IMR-90 (cell line): ENCODE data around the gene E4F1. TPM values are rescaled to one million over a fixed set of nuclear protein-coding genes. Genes with fewer than 3 reads are reported as not detected.

Experiments used
- ATAC-seq: fragments of 200-7000 bp; cut with Tn5 transposase; 2 replicates; pipeline ENCODE4 v1.9.1; 2020; ENCODE audit warnings: low read depth, mild to moderate bottlenecking, moderate library complexity
- BruUV-seq: library from RNA; stranded (reverse); fragments of 400-500 nt; replicated peaks from 2 replicates; lab custom pipeline; 2021; lab: Mats Ljungman, UMichigan
- CTCF ChIA-PET: fragments of 300-600 bp; formaldehyde crosslinking; extraction: SDS; loops from one replicate; lab custom pipeline; 2021; ENCODE audit warnings: antibody characterized with exemption; lab: Yijun Ruan, JAX
- POLR2A ChIA-PET: fragments of 300-600 bp; sonication (Branson Sonifier 250); formaldehyde crosslinking; loops from one replicate; lab custom pipeline; 2022; ENCODE audit warnings: antibody characterized with exemption; ENCODE audit not compliant: unreplicated experiment; lab: Charles Lee
- DNase-seq: peaks from one replicate; pipeline ENCODE4 v3.0.0; 2013
- H2AFZ ChIP-seq: replicated peaks from 2 replicates; pipeline ENCODE3; 2013; ENCODE audit warnings: low read length, mild to moderate bottlenecking; ENCODE audit not compliant: poor library complexity
- H2AK5ac ChIP-seq: 2 replicates; pipeline ENCODE4 v1.6.1; 2013; ENCODE audit warnings: low read depth, low read length, inconsistent platforms
- H2AK9ac ChIP-seq: replicated peaks from 2 replicates; pipeline ENCODE3; 2013; ENCODE audit warnings: mild to moderate bottlenecking, low read depth, low read length, moderate library complexity; ENCODE audit not compliant: poor library complexity
- H2BK120ac ChIP-seq: 2 replicates; pipeline ENCODE4 v1.6.1; 2013; ENCODE audit warnings: low read depth, low read length, inconsistent platforms
- H2BK15ac ChIP-seq: 3 replicates; pipeline ENCODE4 v1.6.1; 2013; ENCODE audit warnings: low read depth, low read length, inconsistent platforms
- H2BK20ac ChIP-seq: 2 replicates; pipeline ENCODE4 v1.6.1; 2013; ENCODE audit warnings: low read depth, mild to moderate bottlenecking, inconsistent platforms, low read length, moderate library complexity
- H2BK5ac ChIP-seq: 2 replicates; pipeline ENCODE4 v1.6.1; 2013; ENCODE audit warnings: mild to moderate bottlenecking, low read depth, low read length, inconsistent platforms; ENCODE audit not compliant: poor library complexity, severe bottlenecking
- H3K14ac ChIP-seq: replicated peaks from 2 replicates; pipeline ENCODE4 v1.6.1; 2013; ENCODE audit warnings: low read depth, low read length, inconsistent platforms
- H3K18ac ChIP-seq: 2 replicates; pipeline ENCODE4 v1.6.1; 2013; ENCODE audit warnings: low read depth, low read length, control low read depth
- H3K23ac ChIP-seq: 2 replicates; pipeline ENCODE4 v1.6.1; 2013; ENCODE audit warnings: low read depth, low read length, inconsistent platforms
- H3K27ac ChIP-seq: 2 replicates; pipeline ENCODE4 v1.5.1; 2013; ENCODE audit warnings: mild to moderate bottlenecking, control low read depth, low read length; ENCODE audit not compliant: insufficient read depth
- H3K27me3 ChIP-seq: 2 replicates; pipeline ENCODE4 v1.6.1; 2013; ENCODE audit warnings: low read length; ENCODE audit not compliant: control insufficient read depth, insufficient read depth
- H3K36me3 ChIP-seq: 2 replicates; pipeline ENCODE4 v1.6.1; 2013; ENCODE audit warnings: low read length, mixed read lengths; ENCODE audit not compliant: control insufficient read depth, insufficient read depth
- H3K4ac ChIP-seq: 2 replicates; pipeline ENCODE4 v1.6.1; 2013; ENCODE audit warnings: low read depth, low read length, inconsistent platforms
- H3K4me1 ChIP-seq: 2 replicates; pipeline ENCODE4 v1.6.1; 2013; ENCODE audit warnings: low read length, mixed read lengths; ENCODE audit not compliant: control insufficient read depth, insufficient read depth
- H3K4me2 ChIP-seq: 2 replicates; pipeline ENCODE4 v1.6.1; 2013; ENCODE audit warnings: low read depth, mild to moderate bottlenecking, control low read depth, low read length, moderate library complexity
- H3K4me3 ChIP-seq: 2 replicates; pipeline ENCODE4 v1.5.1; 2013; ENCODE audit warnings: low read depth, mild to moderate bottlenecking, control low read depth, low read length, moderate library complexity; ENCODE audit not compliant: insufficient read depth
- H3K56ac ChIP-seq: 2 replicates; pipeline ENCODE4 v1.6.1; 2013; ENCODE audit warnings: low read length, inconsistent platforms; ENCODE audit not compliant: insufficient read depth; ENCODE audit errors: extremely low read depth
- H3K79me1 ChIP-seq, 2 experiments: 2 replicates each; pipeline ENCODE4 v1.6.1; 2013; ENCODE audit warnings: low read length in 2 of 2, inconsistent platforms in 1 of 2, low read depth in 1 of 2
- H3K9ac ChIP-seq: 2 replicates; pipeline ENCODE4 v1.6.1; 2013; ENCODE audit warnings: low read depth, low read length, control low read depth
- H3K9me1 ChIP-seq: 2 replicates; pipeline ENCODE4 v1.6.1; 2013; ENCODE audit warnings: low read length, inconsistent platforms; ENCODE audit not compliant: insufficient read depth
- H3K9me3 ChIP-seq: 2 replicates; pipeline ENCODE4 v1.6.1; 2013; ENCODE audit warnings: low read length; ENCODE audit not compliant: control insufficient read depth, insufficient read depth
- H4K20me1 ChIP-seq: 2 replicates; pipeline ENCODE4 v1.6.1; 2013; ENCODE audit warnings: low read length, inconsistent platforms; ENCODE audit not compliant: insufficient read depth
- H4K5ac ChIP-seq: 2 replicates; pipeline ENCODE4 v1.6.1; 2013; ENCODE audit warnings: mild to moderate bottlenecking, low read depth, low read length, control low read depth
- H4K8ac ChIP-seq, 2 experiments: 2 replicates each; pipeline ENCODE4 v1.6.1; 2013; ENCODE audit warnings: low read depth in 2 of 2, low read length in 2 of 2, control low read depth in 1 of 2, inconsistent platforms in 1 of 2
- H4K91ac ChIP-seq: 2 replicates; pipeline ENCODE4 v1.6.1; 2013; ENCODE audit warnings: low read depth, low read length, inconsistent platforms; ENCODE audit not compliant: insufficient read depth
- BHLHE40 ChIP-seq: fragments of 150-350 bp; IDR thresholded peaks from 2 replicates; pipeline ENCODE4 v1.6.1; 2016; ENCODE audit warnings: mild to moderate bottlenecking, low read depth, low read length
- CHD1 ChIP-seq: IDR thresholded peaks from 2 replicates; pipeline ENCODE4 v1.6.1; 2012; ENCODE audit warnings: low read depth, low read length, improper control_type of control experiment
- FOS ChIP-seq: fragments of 150-350 bp; IDR thresholded peaks from 2 replicates; pipeline ENCODE4 v1.6.1; 2016; ENCODE audit warnings: low read depth, low read length
- MAFK ChIP-seq: IDR thresholded peaks from 2 replicates; pipeline ENCODE4 v1.6.1; 2012; ENCODE audit warnings: low read depth, low read length, improper control_type of control experiment
- MAZ ChIP-seq: IDR thresholded peaks from 2 replicates; pipeline ENCODE4 v1.6.1; 2012; ENCODE audit warnings: low read depth, mild to moderate bottlenecking, low read length, improper control_type of control experiment, moderate library complexity, borderline replicate concordance
- NFE2L2 ChIP-seq: fragments of 150-350 bp; IDR thresholded peaks from 2 replicates; pipeline ENCODE4 v1.6.1; 2016; ENCODE audit warnings: low read depth, mild to moderate bottlenecking, low read length
- POLR2A ChIP-seq: IDR thresholded peaks from 2 replicates; pipeline ENCODE4 v1.6.1; 2012; ENCODE audit warnings: mild to moderate bottlenecking, low read depth, low read length
- RCOR1 ChIP-seq: IDR thresholded peaks from 2 replicates; pipeline ENCODE4 v1.6.1; 2012; ENCODE audit warnings: mild to moderate bottlenecking, low read length, improper control_type of control experiment; ENCODE audit not compliant: insufficient replicate concordance
- SMC3 ChIP-seq: fragments of 150-350 bp; IDR thresholded peaks from 2 replicates; pipeline ENCODE4 v1.6.1; 2016; ENCODE audit warnings: low read depth, mild to moderate bottlenecking, antibody characterized with exemption, low read length, moderate library complexity
- WGBS, 2 experiments: methylation state at CpG; one replicate each; pipeline versions ENCODE4 v1.1.5 to v1.1.7; 2013; ENCODE audit warnings: missing lambda C conversion rate in 2 of 2; ENCODE audit not compliant: insufficient read length in 1 of 2; ENCODE audit errors: extremely low coverage in 2 of 2; 5-methylcytosine and 5-hydroxymethylcytosine counted together
- dilution Hi-C: fragments of 300-500 bp; cut with HindIII; formaldehyde crosslinking; loops from one replicate; pipeline ENCODE4 v1.14.3; 2018; ENCODE audit warnings: low sequenced_read_pairs; ENCODE audit not compliant: unreplicated experiment
- in situ Hi-C: fragments of 300-500 bp; cut with MboI; formaldehyde crosslinking; loops from 3 replicates; pipeline ENCODE4 v1.14.3; 2019; ENCODE audit warnings: low sequenced_read_pairs, inconsistent platforms, mixed read lengths
- intact Hi-C: fragments of 100-400 bp; cut with micrococcal nuclease; formaldehyde crosslinking; loops from 2 replicates; pipeline ENCODE4 v1.10.0; 2022
- polyA plus RNA-seq, 3 experiments: library from polyadenylated mRNA; depleted of rRNA; stranded (reverse); fragments of >200 nt; gene quantifications; 2 replicates each; pipeline ENCODE4 v1.2.3, GENCODE V29; 2012; ENCODE audit warnings: low replicate concordance in 1 of 3
- total RNA-seq: library from RNA; depleted of rRNA; stranded (reverse); fragments of >200 nt; gene quantifications from 2 replicates; pipeline ENCODE4 v1.2.3, GENCODE V29; 2012
- TF ChIP-seq, protein P1 (sequence below): fragments of 150-350 bp; IDR thresholded peaks from 2 replicates; pipeline ENCODE4 v1.6.1; 2016; ENCODE audit warnings: low read depth, mild to moderate bottlenecking, low read length, moderate library complexity, borderline replicate concordance
- TF ChIP-seq, protein P2 (sequence below): conservative IDR thresholded peaks from 2 replicates; pipeline ENCODE4 v1.5.1; 2012; ENCODE audit warnings: mild to moderate bottlenecking, low read depth, low read length, improper control_type of control experiment

E4F1 gene
- total and polyA plus RNA-seq, 2 of the 4 experiments (the other 2 are of a cell fraction): 13.1 to 33.0 TPM

DNA sequence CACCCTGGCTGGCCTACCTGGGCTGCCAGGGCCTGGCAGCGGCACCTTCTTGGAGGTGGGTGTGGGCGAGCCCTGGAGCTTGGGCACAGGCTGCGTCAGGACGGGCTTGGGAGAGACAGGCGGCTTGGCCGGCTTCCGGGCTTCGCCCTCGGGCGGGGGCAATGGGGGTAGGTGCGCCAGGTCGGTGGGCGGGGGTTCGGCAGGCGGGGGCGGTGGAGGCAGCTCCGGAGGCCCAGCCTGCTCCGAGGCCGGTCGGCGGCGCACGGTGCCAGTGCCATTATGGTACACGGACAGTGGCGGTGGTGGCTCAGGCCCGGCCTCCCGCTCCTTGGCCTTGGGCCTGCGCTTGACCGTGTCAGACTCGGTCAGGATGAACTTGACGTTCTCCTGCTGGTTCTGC lies 43.8 kb upstream of the E4F1 start:
- no peak for DNase-seq
- ATAC-seq: no peak
- H4K8ac ChIP-seq: no peak overlapping the region
- in situ Hi-C loops: no loop called here
- H2AFZ ChIP-seq: no peak overlapping the region
- POLR2A ChIA-PET: no interaction called here
- no peak overlapping the region for H2BK15ac ChIP-seq
- dilution Hi-C loops: no loop called here
- 98% methylated on average over 22 of the region's 31 CpGs; no CpG with 5 or more reads in 1 of the 2 experiments for WGBS, 2 experiments
- H3K9ac ChIP-seq: no peak overlapping the region
- H3K4me3 ChIP-seq: no peak overlapping the region
- no TSS peak for BruUV-seq
- intact Hi-C loops: no loop called here
- H3K27ac ChIP-seq: no peak overlapping the region
- no peak overlapping the region for H2BK120ac ChIP-seq
- H3K18ac ChIP-seq: no peak overlapping the region
- H2AK5ac ChIP-seq: no peak overlapping the region
- H3K27me3 ChIP-seq: no peaks in the 10 kb centered on the region
- H3K36me3 ChIP-seq: peaks cover 31% of the 10 kb centered on the region
- H3K14ac ChIP-seq: no peak overlapping the region
- no peaks in the 10 kb centered on the region for H3K9me3 ChIP-seq
- no peak overlapping the region for H3K56ac ChIP-seq
- TF ChIP-seq, protein P1, sequence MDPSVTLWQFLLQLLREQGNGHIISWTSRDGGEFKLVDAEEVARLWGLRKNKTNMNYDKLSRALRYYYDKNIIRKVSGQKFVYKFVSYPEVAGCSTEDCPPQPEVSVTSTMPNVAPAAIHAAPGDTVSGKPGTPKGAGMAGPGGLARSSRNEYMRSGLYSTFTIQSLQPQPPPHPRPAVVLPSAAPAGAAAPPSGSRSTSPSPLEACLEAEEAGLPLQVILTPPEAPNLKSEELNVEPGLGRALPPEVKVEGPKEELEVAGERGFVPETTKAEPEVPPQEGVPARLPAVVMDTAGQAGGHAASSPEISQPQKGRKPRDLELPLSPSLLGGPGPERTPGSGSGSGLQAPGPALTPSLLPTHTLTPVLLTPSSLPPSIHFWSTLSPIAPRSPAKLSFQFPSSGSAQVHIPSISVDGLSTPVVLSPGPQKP: no peak
- TF ChIP-seq BHLHE40 (no peak), POLR2A (no peak), RCOR1 (no peak), FOS (no peak), MAZ (no peak), SMC3 (no peak), CHD1 (no peak), NFE2L2 (no peak), MAFK (no peak)
- TF ChIP-seq, protein P2, sequence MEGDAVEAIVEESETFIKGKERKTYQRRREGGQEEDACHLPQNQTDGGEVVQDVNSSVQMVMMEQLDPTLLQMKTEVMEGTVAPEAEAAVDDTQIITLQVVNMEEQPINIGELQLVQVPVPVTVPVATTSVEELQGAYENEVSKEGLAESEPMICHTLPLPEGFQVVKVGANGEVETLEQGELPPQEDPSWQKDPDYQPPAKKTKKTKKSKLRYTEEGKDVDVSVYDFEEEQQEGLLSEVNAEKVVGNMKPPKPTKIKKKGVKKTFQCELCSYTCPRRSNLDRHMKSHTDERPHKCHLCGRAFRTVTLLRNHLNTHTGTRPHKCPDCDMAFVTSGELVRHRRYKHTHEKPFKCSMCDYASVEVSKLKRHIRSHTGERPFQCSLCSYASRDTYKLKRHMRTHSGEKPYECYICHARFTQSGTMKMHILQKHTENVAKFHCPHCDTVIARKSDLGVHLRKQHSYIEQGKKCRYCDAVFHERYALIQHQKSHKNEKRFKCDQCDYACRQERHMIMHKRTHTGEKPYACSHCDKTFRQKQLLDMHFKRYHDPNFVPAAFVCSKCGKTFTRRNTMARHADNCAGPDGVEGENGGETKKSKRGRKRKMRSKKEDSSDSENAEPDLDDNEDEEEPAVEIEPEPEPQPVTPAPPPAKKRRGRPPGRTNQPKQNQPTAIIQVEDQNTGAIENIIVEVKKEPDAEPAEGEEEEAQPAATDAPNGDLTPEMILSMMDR: no peak
- CTCF ChIA-PET: no interaction called here
- no peak overlapping the region for H3K23ac ChIP-seq
- H3K4me2 ChIP-seq: no peak overlapping the region
- no peaks in the 10 kb centered on the region for H3K4me1 ChIP-seq
- H3K79me1 ChIP-seq: no peaks in the 10 kb centered on the region
- no peak overlapping the region for H3K4ac ChIP-seq
- no peak overlapping the region for H4K91ac ChIP-seq
- peaks cover 7% of the 10 kb centered on the region; the same call in 1 of the 2 replicates for H4K20me1 ChIP-seq
- no peak overlapping the region for H2BK5ac ChIP-seq
- H4K5ac ChIP-seq: no peak overlapping the region
- no peak overlapping the region for H2AK9ac ChIP-seq
- peaks cover 3% of the 10 kb centered on the region; the same call in 1 of the 2 replicates for H3K9me1 ChIP-seq
- H2BK20ac ChIP-seq: no peak overlapping the region
